Middle frontal gyrus (tissue), 1 donor: ENCODE data around the gene RDH5.

ENCODE experiments used
- DNase-seq: peaks from one replicate; pipeline ENCODE4 v3.0.0-alpha.2; 2015; ENCODE audit warnings: low spot score; ENCODE audit errors: extremely low spot score

RDH5 gene

DNA sequence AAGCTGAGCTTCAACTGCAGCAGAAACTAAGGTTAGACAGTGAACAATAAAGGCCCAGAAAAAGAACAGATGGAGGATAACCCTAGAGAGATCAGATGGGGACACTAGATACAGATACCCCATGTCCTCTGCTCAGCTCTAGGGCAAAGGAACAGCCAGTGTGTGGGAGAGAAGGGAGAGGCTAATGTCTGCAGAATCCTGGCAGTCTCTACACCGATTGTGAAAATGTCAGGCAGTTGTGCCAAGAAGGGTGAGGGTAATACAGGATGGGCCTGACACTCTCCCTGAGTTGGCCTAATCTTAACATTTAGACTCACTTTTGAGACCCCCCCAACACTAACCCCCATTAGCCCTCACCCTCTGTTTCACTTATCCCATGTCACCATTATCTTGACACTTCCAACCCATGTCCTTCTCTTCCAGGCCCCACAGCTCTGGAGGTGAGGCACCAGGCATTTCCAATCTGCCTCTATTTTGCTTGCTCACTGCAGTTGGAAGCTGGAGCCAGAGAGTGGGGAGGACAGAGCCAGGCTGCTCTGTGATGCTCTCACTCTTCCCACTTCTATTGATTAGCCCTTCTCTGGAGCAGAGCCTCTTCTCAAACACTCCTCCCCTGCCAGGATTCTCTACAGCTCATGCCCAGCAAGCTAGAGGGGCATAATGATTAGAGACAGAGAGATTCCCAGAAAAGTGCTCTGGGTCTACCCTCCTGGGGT, 7.3 kb upstream of the RDH5 start:
- DNase-seq: no peak

DNA sequence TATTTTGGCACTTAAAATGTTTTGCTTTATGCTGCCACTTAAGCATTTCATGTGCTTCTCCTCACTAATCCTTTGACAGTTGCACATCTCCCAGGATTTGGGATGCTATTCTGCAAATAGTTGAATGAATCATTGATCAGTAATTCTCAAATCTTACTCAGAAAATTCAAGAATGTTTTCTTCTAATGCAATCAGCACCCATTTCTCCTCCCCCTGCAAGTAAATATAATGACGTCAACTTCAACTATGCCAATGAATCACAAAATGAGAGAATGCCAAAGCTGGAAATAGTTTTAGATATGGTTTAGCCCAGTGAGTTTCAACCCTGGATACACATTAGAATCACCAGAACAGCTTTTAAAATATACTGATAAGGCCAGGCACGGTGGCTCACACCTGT, 6.5 kb upstream of the RDH5 start:
- no peak for DNase-seq

DNA sequence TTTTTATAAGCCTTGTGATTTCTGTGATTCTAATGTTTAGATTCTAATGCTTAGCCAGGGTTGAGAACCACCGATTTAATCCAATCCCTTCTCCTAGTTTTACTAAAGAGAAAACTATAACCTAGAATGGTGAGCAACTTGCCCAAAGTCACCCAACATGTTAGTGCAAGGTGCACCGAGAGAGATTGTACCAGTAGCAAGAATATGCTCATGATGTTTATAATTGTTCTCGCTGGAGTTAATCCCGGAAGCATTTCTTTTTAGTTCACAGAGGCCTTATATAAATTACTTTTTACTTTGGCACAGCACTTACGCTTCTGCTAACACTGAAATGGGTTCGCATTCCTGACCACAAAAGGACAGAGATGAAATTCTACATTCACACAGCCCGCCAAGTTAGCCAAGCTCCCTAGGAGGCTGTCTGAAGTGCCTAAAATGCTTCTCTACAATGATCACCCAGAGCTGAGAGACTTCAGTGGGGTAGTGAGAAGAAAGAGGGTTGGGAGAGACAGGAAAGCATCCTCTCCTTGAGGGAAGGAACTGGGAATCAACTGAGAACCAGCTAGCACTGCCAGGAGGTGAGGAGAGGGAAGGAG, 4.9 kb upstream of the RDH5 start:
- DNase-seq: no peak

DNA sequence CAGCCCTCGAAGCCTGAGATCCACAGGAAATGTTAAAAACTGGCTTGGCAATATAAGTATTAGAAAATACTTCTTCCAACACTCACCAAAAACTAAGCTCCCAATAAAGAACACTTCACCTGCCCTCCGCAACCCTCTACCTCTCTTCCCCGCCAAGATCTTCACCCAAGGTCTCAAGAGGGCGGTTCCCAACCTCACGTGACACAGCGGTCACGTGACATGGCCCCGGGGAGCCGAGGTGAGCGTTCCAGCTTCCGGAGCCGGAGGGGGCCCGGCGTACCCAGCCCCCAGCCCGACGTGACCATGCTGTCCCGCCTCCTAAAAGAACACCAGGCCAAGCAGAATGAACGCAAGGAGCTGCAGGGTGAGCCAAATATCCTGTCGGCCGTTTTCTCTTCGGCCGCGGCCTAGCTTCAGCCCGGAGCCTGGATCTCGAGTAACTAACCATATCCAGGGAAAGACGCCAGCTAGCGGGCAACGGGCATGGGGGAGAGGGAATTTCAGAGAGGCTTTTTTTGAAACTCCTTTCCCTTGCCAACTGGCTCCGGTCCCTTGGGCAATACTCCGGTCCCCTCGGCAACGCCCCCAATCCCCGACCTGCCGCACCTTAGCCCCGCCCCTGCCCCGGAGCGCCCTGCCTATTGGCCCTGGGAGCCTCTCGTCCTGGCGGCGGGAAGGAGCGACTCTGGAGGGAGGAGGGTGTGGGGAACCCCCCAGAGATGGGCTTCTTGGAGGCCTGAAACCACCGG, 4.2 kb upstream of the RDH5 start, which contains the start of gene BLOC1S1:
Gene BLOC1S1 (plus strand): TSS at position 214 of the 749 bp plus-strand sequence. CDS start 6 bp downstream, at position 220.
- DNase-seq: peak; percentile 82

DNA sequence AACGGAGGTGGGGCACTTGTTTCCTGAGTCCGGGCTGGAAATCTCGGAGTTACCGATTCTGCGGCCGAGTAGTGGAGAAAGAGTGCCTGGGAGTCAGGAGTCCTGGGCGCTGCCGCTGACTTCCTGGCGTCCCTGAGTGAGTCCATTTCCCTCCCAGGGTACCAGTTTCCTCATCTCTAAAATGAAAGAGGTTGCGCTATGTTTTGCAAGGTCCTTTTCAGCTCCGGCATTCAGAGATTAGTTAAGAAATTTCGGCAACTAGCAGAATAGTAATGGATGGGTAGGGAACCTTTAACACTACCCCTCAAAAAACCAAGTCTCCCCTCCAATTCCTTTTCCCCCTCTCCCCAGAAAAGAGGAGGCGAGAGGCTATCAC, 3.6 kb upstream of the RDH5 start:
- no peak for DNase-seq

DNA sequence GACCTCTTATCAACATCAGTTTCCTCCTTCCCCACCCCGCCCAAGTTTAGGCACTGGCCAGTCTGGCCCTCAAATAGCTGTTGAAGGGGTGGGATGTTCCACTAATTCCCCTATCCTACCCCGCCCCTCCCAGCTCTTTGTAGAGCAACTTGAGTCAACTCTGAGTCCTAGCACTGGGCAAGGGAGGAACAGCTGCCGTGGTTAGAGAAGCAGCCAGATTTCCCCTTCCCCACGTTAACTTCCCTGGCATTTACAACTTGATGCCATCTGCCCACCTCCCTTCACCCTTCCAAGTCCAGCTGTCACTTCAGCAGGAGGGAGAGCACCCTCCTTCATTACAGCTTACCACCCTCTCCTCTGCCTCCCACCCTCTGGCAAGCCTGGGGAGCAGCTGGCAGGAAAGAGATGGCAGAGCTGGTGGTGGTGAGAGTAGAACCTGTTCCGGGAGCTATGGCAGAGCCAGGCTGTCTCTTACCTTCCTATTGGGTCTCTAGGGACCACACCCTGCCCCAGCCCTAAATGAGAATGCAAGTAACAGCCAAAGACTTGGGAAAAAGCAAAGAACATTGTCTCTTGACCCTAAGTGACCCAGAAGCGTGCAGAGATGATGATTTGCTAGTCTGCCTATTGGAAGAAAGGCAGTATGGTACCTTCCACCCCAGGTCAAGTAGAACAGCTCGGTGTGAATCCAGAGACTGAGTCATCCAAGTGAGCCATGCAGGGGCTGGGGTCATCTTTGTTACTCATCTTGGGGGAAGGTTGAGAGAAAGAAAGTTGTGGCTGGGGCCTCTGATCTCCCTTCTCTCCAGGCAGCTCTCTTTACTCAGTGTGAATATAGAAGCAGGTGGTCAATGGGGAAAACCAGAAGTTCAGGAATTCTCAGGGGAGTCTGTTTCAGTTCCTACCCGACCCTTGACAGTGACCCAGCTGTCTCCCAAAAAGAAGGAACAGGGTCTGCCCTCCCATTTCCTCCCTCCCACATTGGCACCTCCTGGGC, 2.9 kb upstream of the RDH5 start:
- DNase-seq: no peak

DNA sequence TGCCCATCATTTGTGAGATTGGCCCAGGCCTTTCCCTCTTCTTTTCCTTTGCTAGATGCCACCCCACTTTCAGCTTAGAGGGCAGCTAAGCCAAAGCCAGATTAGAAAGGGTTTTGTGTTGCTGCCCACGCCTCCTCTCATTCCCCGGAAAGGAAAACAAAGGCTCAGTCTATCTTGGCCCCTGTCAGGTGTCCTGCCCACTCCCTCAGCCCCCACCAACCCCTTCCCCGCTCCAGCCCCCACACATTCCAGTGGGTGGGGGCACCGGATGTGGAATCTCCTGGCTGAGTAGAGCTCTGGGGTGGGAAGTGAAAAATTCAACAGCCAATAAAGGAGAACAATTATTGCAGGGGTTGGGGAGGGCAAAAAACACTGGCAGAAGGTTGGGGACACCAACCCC, 2.2 kb upstream of the RDH5 start:
- no peak for DNase-seq

DNA sequence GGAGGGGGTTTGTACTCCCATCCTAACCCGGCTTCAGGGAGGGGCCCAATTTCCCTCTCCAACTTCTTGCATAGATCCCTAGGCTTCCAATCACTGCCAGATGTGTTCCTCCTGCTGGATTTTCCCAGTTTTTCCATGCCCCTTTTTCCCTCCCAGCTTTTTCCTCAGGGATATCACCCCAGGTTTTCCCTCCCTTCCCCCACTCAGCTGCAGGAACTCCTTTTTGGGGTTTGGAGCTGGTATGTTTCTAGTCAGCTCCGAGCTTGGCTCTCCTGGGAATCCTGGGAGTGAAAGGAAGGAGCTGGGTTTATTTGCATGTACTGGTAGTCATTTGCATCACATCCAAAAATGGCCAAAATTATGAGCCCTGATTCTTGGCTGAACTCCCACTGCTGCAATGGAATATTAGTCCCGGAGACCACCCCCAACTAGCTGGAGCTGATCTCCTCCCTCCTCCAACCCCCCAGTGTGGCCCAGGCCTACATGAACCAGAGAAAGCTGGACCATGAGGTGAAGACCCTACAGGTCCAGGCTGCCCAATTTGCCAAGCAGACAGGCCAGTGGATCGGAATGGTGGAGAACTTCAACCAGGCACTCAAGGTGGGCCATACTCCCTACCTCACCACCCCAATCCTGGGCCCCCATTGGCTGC, 1.4 kb upstream of the RDH5 start:
- no peak for DNase-seq

DNA sequence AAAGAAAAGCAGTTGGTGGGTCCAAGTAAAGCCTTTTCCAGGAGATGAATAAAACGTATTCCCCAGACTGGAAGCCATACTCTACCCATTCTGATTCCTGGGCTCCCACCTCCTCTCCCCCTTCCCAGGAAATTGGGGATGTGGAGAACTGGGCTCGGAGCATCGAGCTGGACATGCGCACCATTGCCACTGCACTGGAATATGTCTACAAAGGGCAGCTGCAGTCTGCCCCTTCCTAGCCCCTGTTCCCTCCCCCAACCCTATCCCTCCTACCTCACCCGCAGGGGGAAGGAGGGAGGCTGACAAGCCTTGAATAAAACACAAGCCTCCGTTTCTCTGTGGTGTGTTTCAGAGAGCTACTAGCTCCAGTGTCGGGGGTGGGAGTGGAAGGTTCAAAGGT, 822 bp upstream of the RDH5 start:
- no peak for DNase-seq

DNA sequence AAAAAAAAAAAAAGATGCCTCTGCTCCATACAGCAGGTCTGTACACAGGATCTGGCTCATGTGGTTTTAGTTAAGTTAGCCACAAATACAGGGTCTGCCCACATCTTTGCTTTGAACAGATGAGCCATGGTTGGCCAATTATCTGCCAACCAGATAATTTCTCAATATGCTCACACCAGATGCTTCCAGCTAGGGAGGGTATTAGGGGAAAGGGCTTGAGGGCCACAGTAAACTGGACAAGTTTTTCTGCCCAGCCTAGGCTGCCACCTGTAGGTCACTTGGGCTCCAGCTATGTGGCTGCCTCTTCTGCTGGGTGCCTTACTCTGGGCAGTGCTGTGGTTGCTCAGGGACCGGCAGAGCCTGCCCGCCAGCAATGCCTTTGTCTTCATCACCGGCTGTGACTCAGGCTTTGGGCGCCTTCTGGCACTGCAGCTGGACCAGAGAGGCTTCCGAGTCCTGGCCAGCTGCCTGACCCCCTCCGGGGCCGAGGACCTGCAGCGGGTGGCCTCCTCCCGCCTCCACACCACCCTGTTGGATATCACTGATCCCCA, 776 bp downstream of the RDH5 start:
- peak; percentile 49 for DNase-seq

DNA sequence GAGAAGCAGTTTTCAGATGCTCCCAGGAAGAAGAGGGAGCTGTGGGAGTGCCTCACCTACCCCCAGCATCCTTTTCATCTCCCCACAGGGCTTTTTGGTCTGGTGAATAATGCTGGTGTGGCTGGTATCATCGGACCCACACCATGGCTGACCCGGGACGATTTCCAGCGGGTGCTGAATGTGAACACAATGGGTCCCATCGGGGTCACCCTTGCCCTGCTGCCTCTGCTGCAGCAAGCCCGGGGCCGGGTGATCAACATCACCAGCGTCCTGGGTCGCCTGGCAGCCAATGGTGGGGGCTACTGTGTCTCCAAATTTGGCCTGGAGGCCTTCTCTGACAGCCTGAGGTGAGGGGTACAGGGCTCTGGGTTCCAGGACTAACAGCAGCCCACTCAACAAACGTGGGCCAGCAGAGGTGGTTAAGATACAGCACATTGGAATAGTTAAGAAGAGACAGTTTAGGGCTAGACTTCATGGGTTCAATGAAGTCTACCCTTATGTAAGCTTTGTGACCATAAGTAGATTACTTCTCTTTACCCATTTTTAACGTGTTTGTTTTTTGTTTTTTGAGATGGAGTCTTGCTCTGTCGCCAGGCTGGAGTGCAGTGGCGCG, 1.5 kb downstream of the RDH5 start:
- no peak for DNase-seq

DNA sequence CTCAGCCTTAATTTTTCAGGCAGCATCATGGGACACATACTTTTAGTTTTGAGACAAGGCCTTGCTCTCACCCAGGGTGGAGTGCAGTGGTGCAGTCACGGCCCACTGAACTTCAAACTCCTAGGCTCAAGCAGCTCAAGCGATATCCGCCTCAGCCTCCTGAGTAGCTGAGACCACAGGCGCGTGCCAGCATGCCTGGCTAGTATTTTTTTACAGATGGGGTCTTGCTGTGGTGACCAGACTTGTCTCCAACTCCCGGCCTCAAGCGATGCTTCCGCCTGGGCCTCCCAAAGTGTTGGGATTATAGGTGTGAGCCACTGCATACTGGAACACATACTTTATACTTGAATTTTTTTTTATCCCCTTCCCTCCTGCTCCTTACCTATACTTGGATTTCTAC, 2.8 kb downstream of the RDH5 start:
- DNase-seq: no peak

DNA sequence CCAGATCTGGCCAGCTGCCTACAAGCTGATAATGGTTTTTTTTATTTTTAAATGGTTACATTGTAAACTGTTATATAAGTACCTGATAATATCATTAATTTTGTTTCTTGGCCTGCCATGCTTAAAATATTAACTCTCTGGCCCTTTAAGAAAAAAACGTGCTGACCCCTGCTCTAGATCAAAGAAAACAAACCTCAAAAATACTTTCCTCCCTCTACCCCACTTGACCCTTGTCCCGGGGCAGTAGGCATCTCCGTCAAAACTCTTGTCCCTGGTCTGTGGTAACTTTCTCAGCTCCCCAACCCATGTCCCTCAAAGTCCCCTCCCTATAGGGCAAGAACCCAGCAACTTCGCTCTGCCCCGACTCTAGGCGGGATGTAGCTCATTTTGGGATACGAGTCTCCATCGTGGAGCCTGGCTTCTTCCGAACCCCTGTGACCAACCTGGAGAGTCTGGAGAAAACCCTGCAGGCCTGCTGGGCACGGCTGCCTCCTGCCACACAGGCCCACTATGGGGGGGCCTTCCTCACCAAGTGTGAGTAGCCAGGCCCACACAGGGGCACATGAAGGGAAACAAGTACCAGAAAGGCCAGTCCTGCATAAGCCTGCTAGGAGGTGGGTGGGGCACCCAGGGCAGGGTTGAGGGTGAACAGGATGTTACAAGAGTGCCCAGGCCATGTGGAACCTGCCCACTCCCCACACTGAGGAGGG, 3.5 kb downstream of the RDH5 start:
- DNase-seq: no peak

DNA sequence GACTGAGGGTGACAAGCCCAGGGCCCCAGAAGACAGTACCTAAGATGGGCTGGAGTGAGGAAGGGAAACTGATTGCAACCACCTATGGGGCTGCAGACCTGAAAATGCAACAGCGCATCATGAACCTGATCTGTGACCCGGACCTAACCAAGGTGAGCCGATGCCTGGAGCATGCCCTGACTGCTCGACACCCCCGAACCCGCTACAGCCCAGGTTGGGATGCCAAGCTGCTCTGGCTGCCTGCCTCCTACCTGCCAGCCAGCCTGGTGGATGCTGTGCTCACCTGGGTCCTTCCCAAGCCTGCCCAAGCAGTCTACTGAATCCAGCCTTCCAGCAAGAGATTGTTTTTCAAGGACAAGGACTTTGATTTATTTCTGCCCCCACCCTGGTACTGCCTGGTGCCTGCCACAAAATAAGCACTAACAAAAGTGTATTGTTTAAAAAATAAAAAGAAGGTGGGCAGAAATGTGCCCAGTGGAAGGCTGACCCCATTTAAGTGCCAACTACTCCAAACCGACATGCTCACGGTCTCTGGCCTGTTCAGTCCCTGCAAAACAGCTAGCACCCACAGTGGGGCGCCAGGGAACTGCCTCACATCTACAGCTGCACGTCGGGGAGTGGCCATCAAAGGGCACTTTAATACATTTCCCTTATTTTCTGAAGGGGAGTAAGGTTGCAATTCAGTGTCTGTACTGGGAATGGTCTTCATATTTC, 4.2 kb downstream of the RDH5 start:
- peak; percentile 26 for DNase-seq

DNA sequence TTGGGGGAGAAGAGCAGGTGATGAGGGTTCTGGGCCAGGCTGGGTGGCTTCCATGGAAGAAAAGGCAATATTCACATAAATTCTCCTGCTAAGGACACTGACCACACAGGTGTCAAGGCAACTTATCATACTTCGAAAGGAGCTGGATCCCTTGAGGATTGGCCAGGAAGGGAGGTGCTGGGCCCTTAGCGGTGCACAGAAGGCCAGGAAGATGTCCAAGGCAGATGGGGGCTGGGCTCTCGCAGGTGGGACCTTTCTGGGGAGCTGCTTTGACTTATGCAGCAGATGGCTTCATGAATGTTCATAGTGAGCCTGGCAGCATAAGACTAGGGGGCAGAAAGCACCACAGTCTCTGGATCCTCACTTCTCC, 4.7 kb downstream of the RDH5 start:
- no peak for DNase-seq

DNA sequence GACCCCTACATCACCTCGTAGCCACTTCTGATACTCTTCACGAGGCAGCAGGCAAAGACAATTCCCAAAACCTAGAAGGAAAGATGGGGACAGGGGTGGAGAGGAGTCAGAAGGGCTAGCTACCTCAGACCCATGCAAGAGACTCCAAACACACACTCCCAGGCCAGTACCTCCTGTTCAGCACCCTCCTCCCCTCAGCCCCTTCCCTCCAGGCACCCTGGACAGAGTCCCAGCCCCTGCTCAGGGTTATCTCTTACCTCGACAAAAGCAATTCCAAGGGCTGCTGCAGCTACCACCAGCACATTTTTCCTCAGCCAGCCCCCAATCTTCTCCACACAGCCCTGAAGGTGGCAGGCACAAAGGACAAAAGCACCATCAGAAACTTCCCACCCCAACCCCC, 5.4 kb downstream of the RDH5 start:
- no peak for DNase-seq

DNA sequence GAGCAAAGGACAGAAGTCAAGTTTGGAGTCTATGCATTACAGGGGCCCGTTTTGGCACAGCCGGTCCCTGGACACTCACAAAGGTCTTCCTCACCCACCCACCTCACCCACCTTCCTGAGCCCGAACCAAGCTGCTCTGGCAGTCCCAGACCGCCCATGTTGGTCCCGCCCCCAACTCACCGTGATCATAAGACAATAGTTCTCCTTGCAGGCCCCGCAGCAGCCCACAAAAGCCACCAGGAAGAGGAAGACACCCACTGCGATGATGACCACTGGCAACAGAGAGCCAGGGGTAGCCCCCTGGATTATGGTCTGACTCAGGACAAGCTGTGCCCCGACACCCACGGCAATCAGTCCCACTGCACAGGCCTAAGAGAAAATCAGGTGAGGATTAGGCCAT, 6.8 kb downstream of the RDH5 start:
- no peak for DNase-seq

DNA sequence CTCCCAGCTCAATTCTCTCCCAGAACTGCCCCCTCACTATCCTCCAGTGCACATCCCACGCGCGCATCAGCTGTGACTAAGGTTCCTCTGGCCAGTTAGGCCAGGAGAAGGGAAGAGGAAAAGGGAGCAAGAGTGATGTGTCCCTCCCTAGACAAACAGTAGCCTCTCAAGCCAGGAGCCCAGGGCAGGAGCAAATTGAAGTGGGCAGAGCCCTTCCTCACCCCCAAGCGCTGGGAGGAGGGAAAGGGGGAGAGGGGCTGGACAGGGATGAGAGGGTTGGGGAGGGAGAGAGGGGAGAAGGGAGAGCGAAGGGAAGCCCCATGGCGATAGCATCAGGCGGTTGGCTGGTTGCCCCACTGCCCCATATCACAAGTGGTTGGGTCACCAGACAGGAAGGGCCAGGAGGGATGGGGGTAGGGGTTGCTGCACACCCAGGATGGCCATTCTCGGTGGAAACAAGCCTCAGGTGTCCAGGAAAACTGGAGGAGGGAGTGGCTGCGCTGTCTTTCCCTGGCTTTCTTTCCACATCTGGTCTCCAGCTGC, 7.5 kb downstream of the RDH5 start:
- DNase-seq: no peak
